WTC11 (cell line): ENCODE results near the gene ADGRV1. TPM values are rescaled to one million over a fixed set of nuclear protein-coding genes. Genes with fewer than 3 reads are reported as not detected.

Experiments
- AFF4 ChIP-seq: sonication (generic); formaldehyde crosslinking; IDR thresholded peaks from 2 replicates; pipeline ENCODE4 v1.8.1; 2023; ENCODE audit warnings: mild to moderate bottlenecking, missing genetic modification reagents, borderline replicate concordance
- ARID4B ChIP-seq: sonication (generic); formaldehyde crosslinking; IDR thresholded peaks from 2 replicates; pipeline ENCODE4 v1.8.0; 2023; ENCODE audit warnings: missing genetic modification reagents, mild to moderate bottlenecking, borderline replicate concordance
- ATF1 ChIP-seq: sonication (generic); formaldehyde crosslinking; IDR thresholded peaks from 2 replicates; pipeline ENCODE4 v1.8.1; 2023; ENCODE audit warnings: mild to moderate bottlenecking, moderate library complexity, missing genetic modification reagents
- CBFB ChIP-seq: sonication (generic); formaldehyde crosslinking; IDR thresholded peaks from 2 replicates; pipeline ENCODE4 v1.8.1; 2022; ENCODE audit warnings: mild to moderate bottlenecking, low read depth, missing genetic modification reagents
- CDX4 ChIP-seq: fragments of 250-450 bp; sonication (Bioruptor Pico); IDR thresholded peaks from 2 replicates; pipeline ENCODE4 v1.9.0; 2021; ENCODE audit warnings: moderate library complexity, mild to moderate bottlenecking, inconsistent platforms, borderline replicate concordance
- CREM ChIP-seq: sonication (generic); formaldehyde crosslinking; IDR thresholded peaks from 2 replicates; pipeline ENCODE4 v1.8.1; 2022; ENCODE audit warnings: mild to moderate bottlenecking, missing genetic modification reagents, moderate library complexity
- E2F4 ChIP-seq: sonication (generic); formaldehyde crosslinking; IDR thresholded peaks from 2 replicates; pipeline ENCODE4 v1.8.1; 2022; ENCODE audit warnings: low read depth, mild to moderate bottlenecking, moderate library complexity, missing genetic modification reagents, borderline replicate concordance
- ELF4 ChIP-seq: sonication (generic); formaldehyde crosslinking; IDR thresholded peaks from 2 replicates; pipeline ENCODE4 v1.8.1; 2022; ENCODE audit warnings: low read depth, mild to moderate bottlenecking, moderate library complexity, missing genetic modification reagents
- GABPB1 ChIP-seq: sonication (generic); formaldehyde crosslinking; IDR thresholded peaks from 2 replicates; pipeline ENCODE4 v1.8.1; 2023; ENCODE audit warnings: mild to moderate bottlenecking, missing genetic modification reagents
- HMGXB4 ChIP-seq: sonication (generic); formaldehyde crosslinking; IDR thresholded peaks from 2 replicates; pipeline ENCODE4 v1.8.1; 2023; ENCODE audit warnings: mild to moderate bottlenecking, moderate library complexity, missing genetic modification reagents
- IRF1 ChIP-seq: sonication (generic); formaldehyde crosslinking; IDR thresholded peaks from 2 replicates; pipeline ENCODE4 v1.8.0; 2023; ENCODE audit warnings: missing genetic modification reagents
- MLX ChIP-seq: sonication (generic); formaldehyde crosslinking; IDR thresholded peaks from 2 replicates; pipeline ENCODE4 v1.8.1; 2023; ENCODE audit warnings: mild to moderate bottlenecking, missing genetic modification reagents, moderate library complexity
- NR2C2 ChIP-seq: sonication (generic); formaldehyde crosslinking; IDR thresholded peaks from 2 replicates; pipeline ENCODE4 v1.8.0; 2022; ENCODE audit warnings: mild to moderate bottlenecking, missing genetic modification reagents
- PRDM15 ChIP-seq: sonication (generic); formaldehyde crosslinking; IDR thresholded peaks from 2 replicates; pipeline ENCODE4 v1.8.0; 2022; ENCODE audit warnings: missing genetic modification reagents
- PRRX2 ChIP-seq: fragments of 250-450 bp; sonication (Bioruptor Pico); IDR thresholded peaks from 2 replicates; pipeline ENCODE4 v1.8.0; 2021; ENCODE audit warnings: mild to moderate bottlenecking
- SP1 ChIP-seq: sonication (generic); formaldehyde crosslinking; conservative IDR thresholded peaks from 2 replicates; pipeline ENCODE4 v1.8.1; 2022; ENCODE audit warnings: missing genetic modification reagents
- TCF7 ChIP-seq: sonication (generic); formaldehyde crosslinking; IDR thresholded peaks from 2 replicates; pipeline ENCODE4 v1.8.0; 2022; ENCODE audit warnings: mild to moderate bottlenecking, low read depth, missing genetic modification reagents, moderate library complexity
- TP53 ChIP-seq: sonication (generic); formaldehyde crosslinking; IDR thresholded peaks from 2 replicates; pipeline ENCODE4 v1.8.1; 2023; ENCODE audit warnings: mild to moderate bottlenecking, missing genetic modification reagents
- ZNF232 ChIP-seq: sonication (generic); formaldehyde crosslinking; IDR thresholded peaks from 2 replicates; pipeline ENCODE4 v1.8.0; 2022; ENCODE audit warnings: mild to moderate bottlenecking, missing genetic modification reagents
- total RNA-seq: library from RNA; stranded (reverse); gene quantifications from 3 replicates; pipeline ENCODE4 v1.2.3, GENCODE V29; 2021

Gene ADGRV1
- total RNA-seq, 1 experiment from 2014 or later: 74.5 TPM

GRCh38 chr5:90529194-90529938 lies 29.2 kb upstream of the ADGRV1 start, which contains the start of gene LYSMD3 (continued):
- TF ChIP-seq AFF4 (peak; percentile 67; the same call in 1 of the 2 replicates), TCF7 (no peak), PRRX2 (CRISPR knock-in tag) (no peak), IRF1 (CRISPR knock-in tag) (no peak), NR2C2 (CRISPR knock-in tag) (no peak), MLX (0 out of 2 replicates have a peak, but pooled peaks have one; percentile 32), ARID4B (CRISPR knock-in tag) (peak; percentile 71; the same call in 1 of the 2 replicates), PRDM15 (CRISPR knock-in tag) (no peak), ZNF232 (CRISPR knock-in tag) (peak; percentile 74), GABPB1 (CRISPR knock-in tag) (peak; percentile 66; the same call in 1 of the 2 replicates), HMGXB4 (CRISPR knock-in tag) (peak; percentile 93), CREM (CRISPR knock-in tag) (peak; percentile 78), CDX4 (no peak), E2F4 (CRISPR knock-in tag) (no peak), ELF4 (CRISPR knock-in tag) (no peak), CBFB (CRISPR knock-in tag) (0 out of 2 replicates have a peak, but pooled peaks have one; percentile 58), SP1 (CRISPR knock-in tag) (peak; percentile 95), ATF1 (no peak), TP53 (0 out of 2 replicates have a peak, but pooled peaks have one; percentile 62)
